SK-N-MC (cell line): ENCODE data around the gene RHOH.

Experiments used
- EZH2 ChIP-seq: fragments of 200-600 bp; sonication (generic); IDR thresholded peaks from one replicate; pipeline ENCODE4 v1.6.1; 2017; ENCODE audit warnings: antibody characterized with exemption
- FOXP2 ChIP-seq: optimal IDR thresholded peaks from 2 replicates; pipeline ENCODE3; 2011; ENCODE audit warnings: mild to moderate bottlenecking, moderate library complexity; ENCODE audit not compliant: insufficient read depth; ENCODE audit errors: extremely low read length, control extremely low read depth
- POLR2AphosphoS5 ChIP-seq: IDR thresholded peaks from 2 replicates; pipeline ENCODE4 v1.6.1; 2012; ENCODE audit warnings: mild to moderate bottlenecking, low read depth, low read length, borderline replicate concordance

DNA sequence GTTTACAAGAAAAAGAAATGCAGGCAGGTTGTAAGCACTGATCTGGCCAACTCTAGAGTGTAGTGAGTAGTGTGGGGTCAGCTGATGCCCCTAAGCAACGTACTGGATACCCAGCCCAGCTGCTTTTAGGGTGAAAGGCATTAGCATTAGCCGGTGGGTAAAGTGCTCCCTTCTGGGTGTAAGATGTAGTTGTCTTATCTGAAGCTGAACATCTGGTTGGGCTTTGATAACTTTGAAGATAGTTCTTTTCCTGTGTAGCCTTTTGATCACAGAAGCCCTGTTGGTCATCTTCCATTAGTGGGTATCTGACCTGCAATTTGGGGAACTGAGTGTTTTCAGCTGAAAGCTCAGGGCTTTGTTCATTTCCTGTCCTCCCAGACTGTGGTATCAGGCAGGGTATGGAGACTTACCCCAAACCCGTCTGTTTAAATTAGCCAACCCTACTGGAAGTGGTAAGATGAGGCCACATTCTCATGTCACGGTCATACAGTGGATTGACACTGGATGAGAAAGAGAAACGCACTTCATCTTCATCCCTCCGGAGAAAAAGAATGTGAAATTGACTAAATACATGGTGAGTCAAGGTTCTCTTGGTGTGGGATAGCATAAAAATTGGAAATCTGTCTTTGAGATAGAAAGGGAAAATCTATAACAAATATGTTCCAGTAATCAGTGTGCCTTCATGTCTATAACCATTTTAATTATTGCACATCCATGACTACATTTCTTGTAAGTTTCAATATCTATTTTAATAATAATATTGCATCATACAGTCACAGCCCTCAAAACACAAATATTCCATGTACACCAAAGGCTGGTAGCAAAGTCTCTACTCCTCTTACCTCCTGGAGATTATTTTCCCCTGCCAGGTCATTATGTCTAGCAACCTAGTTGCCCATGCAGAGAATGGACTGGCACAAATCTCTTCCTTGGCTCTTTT, 8.7 kb downstream of the RHOH start:
- TF ChIP-seq EZH2: no peak
- no peak for TF ChIP-seq POLR2AphosphoS5
- no peak for TF ChIP-seq FOXP2
